ENCODE measurements around the gene BRD7. TPM values are rescaled to one million over a fixed set of nuclear protein-coding genes. Genes with fewer than 3 reads are reported as not detected.

BRD7 gene
- total and polyA plus RNA-seq, 3 donors from 2014 or later, result 79.2 to 110 (median 96.0) TPM

- H3K9me3 ChIP-seq, result no peaks in the 10 kb centered on the region
- 68 to 79% methylated on average over 7 of the region's 7 CpGs for WGBS, 2 donors
- H3K4me3 ChIP-seq, result no peak overlapping the region
- H3K36me3 ChIP-seq (ENCODE audit: low read depth, missing control alignments), result no peaks in the 10 kb centered on the region
- DNase-seq, result no peak
- intact Hi-C loops (cut with DNase I; ENCODE audit: low total_unique reads), result no loop called here
- no peaks in the 10 kb centered on the region for H3K27me3 ChIP-seq
- peak in 1 of 3 experiments; percentile 41 for TF ChIP-seq CTCF (IDR thresholded peaks at IDR 0.05)
- TF ChIP-seq POLR2A (IDR thresholded peaks at IDR 0.05), result no peak
- H3K4me1 ChIP-seq, result no peaks in the 10 kb centered on the region
- no peak overlapping the region for H3K27ac ChIP-seq
Observed at GRCh38 chr16:50326835-50327465, 41.8 kb downstream of the BRD7 start.

- intact Hi-C loops (cut with DNase I; ENCODE audit: low total_unique reads), result no loop called here
- 77 to 90% methylated on average over 5 of the region's 5 CpGs for WGBS, 2 donors
Observed at GRCh38 chr16:50326264-50326663, 42.5 kb downstream of the BRD7 start.

GRCh38 chr16:50324345-50324744 lies 44.4 kb downstream of the BRD7 start:
- WGBS, 2 donors, result 84 to 86% methylated on average over 6 of the region's 6 CpGs
- H3K36me3 ChIP-seq (ENCODE audit: low read depth, missing control alignments), result no peaks in the 10 kb centered on the region
- no peaks in the 10 kb centered on the region for H3K27me3 ChIP-seq
- H3K4me1 ChIP-seq, result no peaks in the 10 kb centered on the region
- DNase-seq, result no peak
- intact Hi-C loops (cut with DNase I; ENCODE audit: low total_unique reads), result no loop called here
- no peak overlapping the region for H3K27ac ChIP-seq
- H3K4me3 ChIP-seq, result no peak overlapping the region
- no peak for TF ChIP-seq CTCF (IDR thresholded peaks at IDR 0.05)
- no peak for TF ChIP-seq POLR2A (IDR thresholded peaks at IDR 0.05)
- H3K9me3 ChIP-seq, result no peaks in the 10 kb centered on the region

More at GRCh38 chr16:50326264-50326663, 42.5 kb downstream of the BRD7 start:
- H3K36me3 ChIP-seq (ENCODE audit: low read depth, missing control alignments), result no peaks in the 10 kb centered on the region
- no peak for TF ChIP-seq POLR2A (IDR thresholded peaks at IDR 0.05)
- TF ChIP-seq CTCF (IDR thresholded peaks at IDR 0.05), result no peak
- H3K27ac ChIP-seq, result no peak overlapping the region
- DNase-seq, result no peak
- no peak overlapping the region for H3K4me3 ChIP-seq
- no peaks in the 10 kb centered on the region for H3K4me1 ChIP-seq
- H3K9me3 ChIP-seq, result no peaks in the 10 kb centered on the region
- no peaks in the 10 kb centered on the region for H3K27me3 ChIP-seq

- H3K36me3 ChIP-seq (ENCODE audit: low read depth, missing control alignments), result no peaks in the 10 kb centered on the region
- no peak overlapping the region for H3K4me3 ChIP-seq
- no peak overlapping the region for H3K27ac ChIP-seq
- intact Hi-C loops (cut with DNase I; ENCODE audit: low total_unique reads), result no loop called here
- no peak for DNase-seq
- TF ChIP-seq POLR2A (IDR thresholded peaks at IDR 0.05) (no peak), CTCF (IDR thresholded peaks at IDR 0.05) (no peak)
- 63 to 74% methylated on average over 11 of the region's 11 CpGs for WGBS, 2 donors
- no peaks in the 10 kb centered on the region for H3K4me1 ChIP-seq
- no peaks in the 10 kb centered on the region for H3K9me3 ChIP-seq
- H3K27me3 ChIP-seq, result no peaks in the 10 kb centered on the region
Observed at GRCh38 chr16:50323335-50324011, 45.3 kb downstream of the BRD7 start.

Measured in testis (tissue), 3 donors.